ENCODE measurements around the gene VCAN.

- no peak for TF ChIP-seq SUZ12 (IDR thresholded peaks at IDR 0.05)
- no peak for TF ChIP-seq ARNT (IDR thresholded peaks at IDR 0.05)
- no peak for TF ChIP-seq BHLHE40 (IDR thresholded peaks at IDR 0.05; ENCODE audit: borderline replicate concordance)
- TF ChIP-seq ELF4 (IDR thresholded peaks at IDR 0.05): no peak
- TF ChIP-seq NFRKB (IDR thresholded peaks at IDR 0.05): no peak
- TF ChIP-seq LEF1 (IDR thresholded peaks at IDR 0.05; ENCODE audit: borderline replicate concordance): no peak
Measured at GRCh38 chr5:83570916-83571315, 99.4 kb downstream of the VCAN start.
